A673 (cell line): ENCODE data around the gene MPHOSPH9.

Experiments
- EZH2 ChIP-seq: fragments of 200-600 bp; sonication (generic); IDR thresholded peaks from 2 replicates; pipeline ENCODE4 v1.6.1; 2017; ENCODE audit warnings: borderline replicate concordance, low read depth, mild to moderate bottlenecking, mixed read lengths, antibody characterized with exemption, low read length; ENCODE audit not compliant: poor library complexity, severe bottlenecking
- TF ChIP-seq, protein P1 (sequence below): fragments of 300-800, 200-600 bp; sonication (generic); conservative IDR thresholded peaks from 2 replicates; pipeline ENCODE4 v1.5.1; 2017; ENCODE audit warnings: low read depth, mild to moderate bottlenecking, antibody characterized with exemption, low read length, moderate library complexity, mixed read lengths

DNA sequence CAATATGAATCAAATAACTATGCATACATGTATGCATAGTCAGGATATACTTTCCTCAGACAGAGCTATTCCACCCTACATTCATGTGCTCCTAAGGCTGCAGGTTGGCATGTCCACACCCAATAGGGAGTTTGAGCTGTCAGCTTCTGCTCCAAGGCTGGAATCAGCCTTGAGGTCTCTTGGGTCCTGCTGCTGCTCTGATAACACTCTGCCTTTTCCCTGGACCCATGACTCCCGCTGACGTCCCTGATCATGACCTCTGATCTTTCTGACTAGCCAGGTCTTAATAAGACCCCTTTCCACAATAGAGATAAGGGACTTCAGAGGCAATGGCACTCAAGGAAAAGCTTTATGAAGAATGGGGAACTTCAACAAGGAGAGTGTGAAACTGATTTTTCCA lies 87.7 kb downstream of the MPHOSPH9 start:
- TF ChIP-seq, protein P1, sequence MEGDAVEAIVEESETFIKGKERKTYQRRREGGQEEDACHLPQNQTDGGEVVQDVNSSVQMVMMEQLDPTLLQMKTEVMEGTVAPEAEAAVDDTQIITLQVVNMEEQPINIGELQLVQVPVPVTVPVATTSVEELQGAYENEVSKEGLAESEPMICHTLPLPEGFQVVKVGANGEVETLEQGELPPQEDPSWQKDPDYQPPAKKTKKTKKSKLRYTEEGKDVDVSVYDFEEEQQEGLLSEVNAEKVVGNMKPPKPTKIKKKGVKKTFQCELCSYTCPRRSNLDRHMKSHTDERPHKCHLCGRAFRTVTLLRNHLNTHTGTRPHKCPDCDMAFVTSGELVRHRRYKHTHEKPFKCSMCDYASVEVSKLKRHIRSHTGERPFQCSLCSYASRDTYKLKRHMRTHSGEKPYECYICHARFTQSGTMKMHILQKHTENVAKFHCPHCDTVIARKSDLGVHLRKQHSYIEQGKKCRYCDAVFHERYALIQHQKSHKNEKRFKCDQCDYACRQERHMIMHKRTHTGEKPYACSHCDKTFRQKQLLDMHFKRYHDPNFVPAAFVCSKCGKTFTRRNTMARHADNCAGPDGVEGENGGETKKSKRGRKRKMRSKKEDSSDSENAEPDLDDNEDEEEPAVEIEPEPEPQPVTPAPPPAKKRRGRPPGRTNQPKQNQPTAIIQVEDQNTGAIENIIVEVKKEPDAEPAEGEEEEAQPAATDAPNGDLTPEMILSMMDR = no peak
- TF ChIP-seq EZH2 = no peak
